ENCODE measurements around the gene EPN2.

GRCh38 chr17:19308398-19308797, 71.2 kb downstream of the EPN2 start:
- no peak for TF ChIP-seq CTCF (IDR thresholded peaks at IDR 0.05)
- TF ChIP-seq POLR2A (IDR thresholded peaks at IDR 0.05), result no peak

Data from testis (tissue), 2 donors.